Measurements from ENCODE around the gene PRKCD.

PRKCD gene

DNA sequence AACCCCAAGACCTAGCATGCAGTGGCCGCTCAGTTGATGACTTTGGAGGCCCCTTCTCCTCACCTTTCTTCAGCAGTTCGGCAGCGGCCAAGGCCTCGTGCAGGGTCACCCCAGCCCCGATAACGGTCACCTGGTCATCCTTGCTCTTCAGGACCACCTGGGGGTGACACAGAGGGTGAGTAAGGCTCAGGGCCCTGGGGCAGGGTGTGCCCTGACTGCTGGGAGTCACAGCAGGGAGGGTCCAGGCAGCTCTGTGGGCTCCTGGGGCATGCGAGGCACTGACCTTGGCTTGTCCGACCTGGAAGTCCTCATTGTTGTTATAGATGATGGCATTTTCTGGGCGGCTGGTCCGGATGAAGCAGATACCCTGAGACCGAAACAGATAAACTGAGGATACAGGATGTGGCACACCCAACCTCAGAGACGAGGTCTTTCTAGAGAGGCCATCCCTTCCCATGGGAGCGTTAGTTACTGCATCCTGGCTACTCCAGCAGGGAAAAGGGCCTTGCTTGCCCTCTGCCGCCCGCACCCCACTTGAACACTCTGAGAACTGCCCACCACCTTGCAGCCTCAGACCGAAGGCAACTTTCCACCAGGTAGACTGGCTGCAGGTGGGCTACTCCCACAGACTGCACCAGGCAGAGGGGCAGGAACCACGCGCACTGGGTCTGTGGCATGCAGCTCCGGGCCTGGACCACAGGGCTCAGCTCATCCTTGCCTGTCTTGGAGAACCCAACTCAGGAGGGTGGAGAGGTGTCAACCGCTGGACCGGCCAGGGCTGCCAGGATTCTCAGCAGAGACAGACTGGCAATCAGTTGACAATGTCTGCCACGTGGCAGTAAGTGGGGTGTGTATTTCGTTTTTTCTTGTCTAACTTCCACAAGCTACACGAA, 67.2 kb downstream of the PRKCD start:
- TF ChIP-seq, protein P1, sequence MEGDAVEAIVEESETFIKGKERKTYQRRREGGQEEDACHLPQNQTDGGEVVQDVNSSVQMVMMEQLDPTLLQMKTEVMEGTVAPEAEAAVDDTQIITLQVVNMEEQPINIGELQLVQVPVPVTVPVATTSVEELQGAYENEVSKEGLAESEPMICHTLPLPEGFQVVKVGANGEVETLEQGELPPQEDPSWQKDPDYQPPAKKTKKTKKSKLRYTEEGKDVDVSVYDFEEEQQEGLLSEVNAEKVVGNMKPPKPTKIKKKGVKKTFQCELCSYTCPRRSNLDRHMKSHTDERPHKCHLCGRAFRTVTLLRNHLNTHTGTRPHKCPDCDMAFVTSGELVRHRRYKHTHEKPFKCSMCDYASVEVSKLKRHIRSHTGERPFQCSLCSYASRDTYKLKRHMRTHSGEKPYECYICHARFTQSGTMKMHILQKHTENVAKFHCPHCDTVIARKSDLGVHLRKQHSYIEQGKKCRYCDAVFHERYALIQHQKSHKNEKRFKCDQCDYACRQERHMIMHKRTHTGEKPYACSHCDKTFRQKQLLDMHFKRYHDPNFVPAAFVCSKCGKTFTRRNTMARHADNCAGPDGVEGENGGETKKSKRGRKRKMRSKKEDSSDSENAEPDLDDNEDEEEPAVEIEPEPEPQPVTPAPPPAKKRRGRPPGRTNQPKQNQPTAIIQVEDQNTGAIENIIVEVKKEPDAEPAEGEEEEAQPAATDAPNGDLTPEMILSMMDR (IDR thresholded peaks at IDR 0.05; ENCODE audit: control insufficient read depth, insufficient read depth, low read depth, low read length, missing control alignments) = no peak
- no peak for DNase-seq (ENCODE audit: low read depth)
- no peak overlapping the region for H3K4me3 ChIP-seq (ENCODE audit: control insufficient read depth, low read depth, low read length)

DNA sequence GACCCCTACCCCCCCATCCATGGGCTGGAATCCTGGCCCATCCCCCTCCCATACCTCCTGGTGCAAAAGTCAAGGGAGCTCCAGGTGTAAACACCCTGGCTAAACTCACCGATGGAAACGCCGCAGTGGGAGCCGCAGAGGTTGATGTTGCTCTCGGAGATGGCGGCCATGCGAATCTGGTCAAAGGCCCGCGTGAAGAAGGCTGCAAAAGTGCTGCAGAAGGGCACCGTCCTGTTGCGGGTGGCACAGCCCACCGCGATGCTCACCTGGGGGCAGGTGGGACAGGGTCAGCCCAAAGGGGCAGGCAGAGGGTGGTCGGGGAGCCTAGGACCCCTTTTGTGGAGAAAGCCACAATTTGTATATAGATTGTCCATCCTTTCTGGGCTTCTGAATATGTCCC, 68.2 kb downstream of the PRKCD start:
- TF ChIP-seq, protein P1 (IDR thresholded peaks at IDR 0.05; ENCODE audit: control insufficient read depth, insufficient read depth, low read depth, low read length, missing control alignments) = no peak
- no peak overlapping the region for H3K4me3 ChIP-seq (ENCODE audit: control insufficient read depth, low read depth, low read length)
- no peak for DNase-seq (ENCODE audit: low read depth)

DNA sequence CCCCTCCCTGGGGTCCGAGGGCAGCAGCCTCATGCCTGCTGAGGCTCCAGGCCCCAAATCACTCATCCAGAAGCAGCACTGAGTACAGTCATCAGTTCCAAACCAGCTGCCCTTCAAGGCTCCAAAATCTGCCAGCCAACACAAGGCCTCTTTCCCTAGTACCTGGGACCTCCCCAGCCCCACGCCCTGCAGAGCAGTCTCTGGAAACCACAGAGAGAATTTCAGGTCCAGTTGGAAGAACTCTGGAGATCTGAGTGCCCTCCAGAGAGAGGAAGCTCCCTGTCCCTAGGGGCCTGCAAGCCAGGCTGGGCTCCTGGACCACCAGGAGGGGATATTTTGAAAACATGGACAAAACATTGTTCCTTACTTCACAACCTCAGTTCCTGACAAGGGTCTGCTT, 68.6 kb downstream of the PRKCD start:
- DNase-seq (ENCODE audit: low read depth) = no peak
- no peak overlapping the region for H3K4me3 ChIP-seq (ENCODE audit: control insufficient read depth, low read depth, low read length)
- TF ChIP-seq, protein P1 (IDR thresholded peaks at IDR 0.05; ENCODE audit: control insufficient read depth, insufficient read depth, low read depth, low read length, missing control alignments) = no peak

DNA sequence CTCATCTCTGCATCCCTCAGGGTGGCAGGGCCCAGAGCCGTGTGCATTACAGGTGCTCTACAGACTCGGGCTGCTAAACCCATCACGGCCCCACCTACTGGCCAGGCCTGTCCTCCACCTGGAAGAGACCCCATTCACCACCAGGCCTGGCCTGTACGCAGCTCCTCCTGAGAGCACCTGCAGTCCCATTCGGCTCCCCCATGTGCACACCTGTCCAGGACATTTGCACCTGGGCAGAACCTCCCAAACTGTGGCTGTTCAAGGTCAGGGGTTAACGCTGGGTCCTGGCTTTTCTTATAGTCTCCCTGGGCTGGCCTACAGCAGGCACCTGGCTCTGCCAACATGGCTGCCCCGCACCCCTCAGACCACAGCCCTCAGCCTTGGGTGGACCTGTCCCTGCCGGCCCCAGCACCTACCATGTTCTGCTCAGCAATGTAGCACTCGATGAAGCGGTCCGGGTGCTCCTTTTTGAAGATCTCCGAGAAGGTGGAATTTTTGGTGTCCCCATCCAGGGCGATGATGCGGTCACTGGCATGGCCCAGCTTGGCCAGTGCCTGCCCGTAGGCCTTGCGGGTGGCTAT, 69.1 kb downstream of the PRKCD start:
- DNase-seq (ENCODE audit: low read depth) = no peak
- TF ChIP-seq, protein P1 (IDR thresholded peaks at IDR 0.05; ENCODE audit: control insufficient read depth, insufficient read depth, low read depth, low read length, missing control alignments) = no peak
- H3K4me3 ChIP-seq (ENCODE audit: control insufficient read depth, low read depth, low read length) = no peak overlapping the region

DNA sequence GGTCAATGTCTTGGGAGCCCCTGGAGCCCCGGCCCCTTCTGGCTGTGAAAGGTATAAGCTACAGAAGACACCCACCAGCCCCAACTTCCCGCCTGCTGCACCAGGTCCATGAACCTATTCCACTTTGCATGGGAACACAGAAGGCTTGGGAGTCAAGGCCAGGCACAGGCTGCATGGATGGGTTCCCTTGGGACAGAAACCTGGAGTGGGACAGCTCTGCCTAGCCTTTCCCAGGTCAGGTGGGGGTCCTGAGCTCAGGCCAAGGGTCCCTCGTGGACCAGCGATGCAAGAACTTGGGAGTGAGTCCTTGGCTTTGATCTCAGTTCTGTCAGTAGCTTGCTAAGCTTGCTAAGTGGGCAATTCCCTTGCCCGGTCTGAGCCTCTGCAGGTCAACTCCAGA, 69.8 kb downstream of the PRKCD start:
- TF ChIP-seq, protein P1 (IDR thresholded peaks at IDR 0.05; ENCODE audit: control insufficient read depth, insufficient read depth, low read depth, low read length, missing control alignments) = no peak
- DNase-seq (ENCODE audit: low read depth) = no peak
- H3K4me3 ChIP-seq (ENCODE audit: control insufficient read depth, low read depth, low read length) = no peak overlapping the region

DNA sequence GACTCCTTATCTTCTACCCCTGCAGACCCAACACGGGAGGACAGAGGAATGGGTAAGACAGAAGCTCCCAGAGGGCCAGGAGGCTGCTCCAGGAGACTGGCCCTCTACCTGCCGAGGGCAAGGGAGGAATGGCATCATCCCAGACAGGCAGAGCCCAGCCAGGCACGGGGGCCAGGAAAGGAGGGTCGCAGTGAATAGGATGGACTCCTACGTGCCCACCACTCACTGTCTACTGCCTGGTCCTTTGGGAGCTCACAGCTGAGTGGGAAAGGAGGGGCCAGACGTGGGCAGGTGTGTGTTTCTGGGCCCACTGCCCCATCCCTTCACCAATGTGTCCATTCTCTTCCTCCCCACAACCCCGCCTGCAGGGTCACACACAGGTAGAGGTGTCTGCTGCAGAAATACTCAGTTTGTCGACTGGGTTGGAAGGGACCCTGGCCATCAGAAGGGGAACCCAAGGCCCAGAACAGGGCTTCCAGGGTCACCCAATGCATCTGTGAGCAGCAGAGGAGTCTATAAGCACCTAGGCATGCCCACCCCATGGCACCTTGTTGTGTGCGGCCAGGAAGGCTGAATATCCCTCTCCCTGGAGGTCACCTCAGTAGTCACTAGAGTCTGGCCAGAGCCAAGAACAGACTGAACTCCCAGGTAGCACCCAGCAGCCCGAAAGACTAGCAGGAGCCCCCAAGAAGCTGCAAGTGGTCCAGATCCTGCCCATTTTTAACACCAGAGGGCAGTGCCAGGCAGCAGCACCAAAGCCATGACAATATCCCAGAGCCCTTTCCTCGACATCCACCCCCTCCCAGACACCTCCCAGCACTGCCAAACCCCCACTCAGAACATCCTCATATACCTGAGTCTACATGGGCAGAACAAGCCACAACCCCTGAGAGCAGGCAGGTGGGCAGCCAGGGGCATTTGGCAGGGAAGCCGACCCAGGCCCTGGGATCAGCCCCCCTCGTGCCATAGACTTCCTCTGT, 70.8 kb downstream of the PRKCD start:
- no peak for DNase-seq (ENCODE audit: low read depth)
- TF ChIP-seq, protein P1 (IDR thresholded peaks at IDR 0.05; ENCODE audit: control insufficient read depth, insufficient read depth, low read depth, low read length, missing control alignments) = peak; percentile 22
- no peak overlapping the region for H3K4me3 ChIP-seq (ENCODE audit: control insufficient read depth, low read depth, low read length)
